NCI-H1048 (cell line): ENCODE measurements around the gene KLHL8.

Experiments
- DNase-seq: peaks from one replicate; lab custom pipeline; 2025; lab: John Stamatoyannopoulos, UW

The KLHL8 gene

GRCh38 chr4:87220094-87220822, at the start of gene KLHL8:
KLHL8 (minus strand) TSS chr4:87220618; CDS start chr4:87195539, 25,079 bp downstream.
- peak; percentile 56 for DNase-seq

GRCh38 chr4:87270144-87270543, 49.7 kb upstream of the KLHL8 start:
- DNase-seq: no peak

GRCh38 chr4:87268411-87268810, 48.0 kb upstream of the KLHL8 start:
- DNase-seq: no peak

- no peak for DNase-seq
These were observed 46.6 kb upstream of the KLHL8 start for GRCh38 chr4:87266986-87267385.

GRCh38 chr4:87262886-87263285, 42.5 kb upstream of the KLHL8 start:
- DNase-seq: no peak

GRCh38 chr4:87260477-87260876, 40.1 kb upstream of the KLHL8 start:
- DNase-seq: no peak

- DNase-seq: no peak
These were observed 38.3 kb upstream of the KLHL8 start for GRCh38 chr4:87258677-87259076.

GRCh38 chr4:87257523-87257922, 37.1 kb upstream of the KLHL8 start:
- DNase-seq: no peak

GRCh38 chr4:87255755-87256154, 35.3 kb upstream of the KLHL8 start:
- DNase-seq: no peak

- DNase-seq: no peak
These were observed 30.7 kb upstream of the KLHL8 start for GRCh38 chr4:87251106-87251505.

- no peak for DNase-seq
These were observed 29.9 kb upstream of the KLHL8 start for GRCh38 chr4:87250294-87250693.

GRCh38 chr4:87249332-87250019, 29.1 kb upstream of the KLHL8 start:
- DNase-seq: no peak

- DNase-seq: no peak
These were observed 23.1 kb upstream of the KLHL8 start for GRCh38 chr4:87243426-87244053.

GRCh38 chr4:87241336-87241735, 20.9 kb upstream of the KLHL8 start:
- no peak for DNase-seq

GRCh38 chr4:87240341-87240740, 19.9 kb upstream of the KLHL8 start:
- no peak for DNase-seq

GRCh38 chr4:87239821-87240220, 19.4 kb upstream of the KLHL8 start:
- DNase-seq: no peak

- DNase-seq: no peak
These were observed 18.8 kb upstream of the KLHL8 start for GRCh38 chr4:87239194-87239593.

- DNase-seq: no peak
These were observed 16.4 kb upstream of the KLHL8 start for GRCh38 chr4:87236861-87237260.

- no peak for DNase-seq
These were observed 14.7 kb upstream of the KLHL8 start for GRCh38 chr4:87235020-87235671.

- no peak for DNase-seq
These were observed 11.8 kb upstream of the KLHL8 start for GRCh38 chr4:87232216-87232615.

GRCh38 chr4:87230806-87231205, 10.4 kb upstream of the KLHL8 start:
- DNase-seq: no peak

GRCh38 chr4:87229979-87230378, 9.6 kb upstream of the KLHL8 start:
- no peak for DNase-seq
